Esophagus muscularis mucosa (tissue), 4 donors: ENCODE measurements around the gene THRB. TPM values are rescaled to one million over a fixed set of nuclear protein-coding genes. Genes with fewer than 3 reads are reported as not detected.

Experiments
- DNase-seq: peaks from one replicate; pipeline ENCODE4 v3.0.0-alpha.2; 2017; ENCODE audit errors: extremely low spot score
- H3K27ac ChIP-seq, 4 donors: fragments of 200-600 bp; sonication (generic); replicated peaks in 1 of 4; 1 replicate in 3 of 4; 2 replicates in 1 of 4; pipeline ENCODE4 v1.5.1; 2016 to 2019; ENCODE audit warnings: mild to moderate bottlenecking in 1 of 4
- H3K27me3 ChIP-seq, 4 donors: fragments of 200-600 bp; sonication (generic); one replicate each; pipeline versions ENCODE4 v1.5.1 to v1.6.0; 2016 to 2019
- H3K36me3 ChIP-seq, 4 donors: fragments of 200-600 bp; sonication (generic); one replicate each; pipeline ENCODE4 v1.5.1; 2016 to 2019
- H3K4me1 ChIP-seq, 4 donors: fragments of 200-600 bp; sonication (generic); one replicate each; pipeline ENCODE4 v1.5.1; 2016 to 2019
- H3K4me3 ChIP-seq, 4 donors: fragments of 200-600 bp; sonication (generic); 1 replicate in 2 of 4; 2 replicates in 2 of 4; pipeline ENCODE4 v1.5.1; 2016 to 2019; ENCODE audit warnings: mild to moderate bottlenecking in 4 of 4, moderate library complexity in 1 of 4
- H3K9me3 ChIP-seq, 4 donors: fragments of 200-600 bp; sonication (generic); 1 replicate in 3 of 4; 2 replicates in 1 of 4; pipeline ENCODE4 v1.5.1; 2016 to 2019
- EP300 ChIP-seq: sonication (generic); formaldehyde crosslinking; IDR thresholded peaks from one replicate; pipeline ENCODE4 v1.6.1; 2017; ENCODE audit warnings: antibody characterized with exemption
- POLR2A ChIP-seq: fragments of 450-650 bp; IDR thresholded peaks from one replicate; pipeline ENCODE4 v1.6.1; 2017; ENCODE audit warnings: antibody characterized with exemption, moderate library complexity, mild to moderate bottlenecking, low read depth
- POLR2AphosphoS5 ChIP-seq, 2 donors: sonication (generic); formaldehyde crosslinking; IDR thresholded peaks; one replicate each; pipeline ENCODE4 v1.6.1; 2017; ENCODE audit warnings: antibody characterized with exemption in 2 of 2
- whole genome bisulfite sequencing: methylation state at CpG from one replicate; pipeline ENCODE4 v1.1.5; 2018; 5-methylcytosine and 5-hydroxymethylcytosine counted together
- intact Hi-C: fragments of 100-400 bp; cut with DNase I; formaldehyde crosslinking; loops from one replicate; pipeline ENCODE4 v1.15.1; 2023
- total RNA-seq, 4 donors: library from RNA; depleted of rRNA; stranded (reverse); fragments of >200 nt; gene quantifications; one replicate each; pipeline versions ENCODE4 v1.1.0 to v1.2.1, GENCODE V29; 2016
- TF ChIP-seq, protein P1 (sequence below), 3 experiments: fragments of 200-600 bp in 2 of 3; fragments of 450-650 bp in 1 of 3; sonication (generic) in 2 of 3; IDR thresholded peaks; one replicate each; pipeline ENCODE4 v1.5.1; 2017 to 2019; ENCODE audit warnings: antibody characterized with exemption in 3 of 3, mild to moderate bottlenecking in 2 of 3, moderate library complexity in 1 of 3

THRB gene
- total RNA-seq, 4 donors from 2014 or later, result 31.5 to 68.6 (median 39.3) TPM

DNA sequence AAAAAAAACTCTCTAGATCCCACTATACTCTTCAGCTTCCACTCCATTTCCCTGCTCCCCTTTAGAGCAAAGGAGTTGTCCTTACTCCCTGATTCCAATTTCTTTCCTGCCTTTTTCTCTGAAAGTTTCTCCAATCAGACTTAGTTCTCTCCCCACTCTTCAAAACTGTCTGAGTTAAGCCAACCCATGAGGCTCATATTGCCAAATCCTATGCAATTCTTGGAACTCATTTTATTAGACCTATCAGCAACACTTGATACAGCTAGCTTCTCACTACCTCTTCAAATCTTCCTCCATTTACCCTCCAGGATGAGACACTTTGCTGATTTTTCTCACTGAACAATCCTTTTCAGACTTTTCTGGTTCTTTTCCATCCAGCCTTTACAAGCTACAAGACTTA, 233.1 kb downstream of the THRB start:
- intact Hi-C loops, result loop anchor here (5.0 kb wide), 1 partner anchor 421 kb away; no protein-coding TSS in a partner anchor

DNA sequence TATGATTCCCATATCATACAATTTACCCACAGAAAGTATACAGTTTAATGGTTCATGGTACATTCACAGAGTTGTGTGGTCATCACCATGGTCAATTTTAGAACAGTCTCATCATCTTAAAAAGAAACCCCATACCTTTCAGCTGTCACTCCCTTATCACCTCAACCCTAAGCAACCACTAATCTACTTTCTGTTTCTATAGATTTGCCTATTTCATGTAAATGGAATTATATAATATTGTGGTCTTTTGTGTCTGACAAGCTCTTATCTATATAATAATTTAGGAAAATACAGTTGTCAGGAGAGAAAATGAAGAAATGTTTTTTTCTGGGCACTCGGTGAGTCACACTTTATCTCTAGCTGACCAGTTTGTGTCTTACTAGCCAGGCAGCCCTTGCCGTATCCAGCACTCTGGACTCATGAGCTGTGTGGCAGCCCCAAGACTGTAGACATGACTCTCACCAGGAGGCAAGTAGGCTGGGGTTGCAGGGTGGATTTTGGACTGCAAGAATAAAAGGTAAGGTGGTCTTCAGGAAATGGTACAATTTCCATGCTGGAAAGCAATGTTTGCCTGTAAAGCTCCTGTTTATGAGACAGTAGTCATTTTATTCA, 234.6 kb downstream of the THRB start:
- DNase-seq, result no peak
- Histone ChIP-seq H3K9me3 (no peaks in the 10 kb centered on the region), H3K36me3 (no peaks in the 10 kb centered on the region), H3K27ac (no peak overlapping the region), H3K4me3 (no peak overlapping the region), H3K27me3 (no peaks in the 10 kb centered on the region), H3K4me1 (peaks cover 21 to 37% (median 32%) of the 10 kb centered on the region in 4 donors)
- WGBS, result 74% methylated on average over 2 of the region's 2 CpGs
- intact Hi-C loops, result loop anchor here (5.0 kb wide), 1 partner anchor 422 kb away; no protein-coding TSS in a partner anchor
- TF ChIP-seq, protein P1, sequence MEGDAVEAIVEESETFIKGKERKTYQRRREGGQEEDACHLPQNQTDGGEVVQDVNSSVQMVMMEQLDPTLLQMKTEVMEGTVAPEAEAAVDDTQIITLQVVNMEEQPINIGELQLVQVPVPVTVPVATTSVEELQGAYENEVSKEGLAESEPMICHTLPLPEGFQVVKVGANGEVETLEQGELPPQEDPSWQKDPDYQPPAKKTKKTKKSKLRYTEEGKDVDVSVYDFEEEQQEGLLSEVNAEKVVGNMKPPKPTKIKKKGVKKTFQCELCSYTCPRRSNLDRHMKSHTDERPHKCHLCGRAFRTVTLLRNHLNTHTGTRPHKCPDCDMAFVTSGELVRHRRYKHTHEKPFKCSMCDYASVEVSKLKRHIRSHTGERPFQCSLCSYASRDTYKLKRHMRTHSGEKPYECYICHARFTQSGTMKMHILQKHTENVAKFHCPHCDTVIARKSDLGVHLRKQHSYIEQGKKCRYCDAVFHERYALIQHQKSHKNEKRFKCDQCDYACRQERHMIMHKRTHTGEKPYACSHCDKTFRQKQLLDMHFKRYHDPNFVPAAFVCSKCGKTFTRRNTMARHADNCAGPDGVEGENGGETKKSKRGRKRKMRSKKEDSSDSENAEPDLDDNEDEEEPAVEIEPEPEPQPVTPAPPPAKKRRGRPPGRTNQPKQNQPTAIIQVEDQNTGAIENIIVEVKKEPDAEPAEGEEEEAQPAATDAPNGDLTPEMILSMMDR (IDR thresholded peaks at IDR 0.05), result no peak
- TF ChIP-seq POLR2AphosphoS5 (IDR thresholded peaks at IDR 0.05) (no peak), POLR2A (no peak), EP300 (no peak)

More for the DNA sequence above, 233.1 kb downstream of the THRB start:
- TF ChIP-seq EP300 (no peak), POLR2AphosphoS5 (IDR thresholded peaks at IDR 0.05) (no peak), POLR2A (no peak)
- TF ChIP-seq, protein P1 (IDR thresholded peaks at IDR 0.05), result no peak
- no peaks in the 10 kb centered on the region for H3K27me3 ChIP-seq
- no peaks in the 10 kb centered on the region for H3K9me3 ChIP-seq
- H3K4me1 ChIP-seq, result peaks cover 21 to 36% (median 32%) of the 10 kb centered on the region in 4 donors
- H3K27ac ChIP-seq, result no peak overlapping the region
- H3K36me3 ChIP-seq, result no peaks in the 10 kb centered on the region
- no peak overlapping the region for H3K4me3 ChIP-seq
- no peak for DNase-seq

DNA sequence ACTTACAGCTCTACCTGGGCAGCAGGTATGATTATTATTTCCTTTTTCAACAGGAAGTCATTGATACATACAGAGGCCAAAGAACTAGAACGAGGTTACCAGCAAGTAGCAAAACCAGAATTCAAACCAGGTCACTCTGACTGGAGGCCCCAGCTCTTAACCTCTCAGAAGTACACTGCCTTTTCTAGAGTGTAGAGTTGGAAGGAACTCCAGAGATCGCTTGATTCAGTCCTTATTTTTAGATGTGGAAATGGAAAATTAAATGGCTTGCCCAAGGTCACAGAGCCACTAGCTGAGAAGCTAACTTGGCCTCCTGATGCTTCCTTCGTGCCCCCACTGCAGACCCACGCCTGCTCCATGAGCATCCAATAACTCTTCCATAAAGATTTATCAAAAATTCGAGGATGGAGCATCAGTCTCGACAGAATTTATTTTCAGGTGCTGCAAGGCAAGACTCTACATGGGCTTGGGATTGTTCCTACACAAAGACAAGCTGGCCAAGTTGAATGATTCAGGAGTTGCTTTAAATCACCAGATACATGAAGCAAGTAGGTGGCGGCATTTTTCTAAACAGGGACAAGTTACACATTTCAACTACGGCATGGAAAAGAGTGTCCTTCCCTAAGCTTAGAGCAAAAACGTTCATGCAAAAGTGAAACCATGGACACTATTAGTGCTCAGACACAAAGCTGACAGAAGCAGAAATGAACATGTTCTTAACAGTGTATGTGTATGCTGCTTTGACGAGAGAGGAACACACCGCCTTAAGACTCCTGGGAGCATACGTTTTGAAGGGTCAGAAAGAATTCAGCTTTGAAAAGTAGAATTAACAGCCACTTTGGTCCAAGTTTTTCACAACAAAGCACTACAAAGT, 235.7 kb downstream of the THRB start:
- intact Hi-C loops, result no loop called here
- TF ChIP-seq POLR2AphosphoS5 (IDR thresholded peaks at IDR 0.05) (no peak), EP300 (no peak)
- TF ChIP-seq, protein P1 (IDR thresholded peaks at IDR 0.05), result no peak
- Histone ChIP-seq H3K4me1 (peaks cover 28 to 46% (median 36%) of the 10 kb centered on the region in 4 donors), H3K9me3 (no peaks in the 10 kb centered on the region), H3K27me3 (no peaks in the 10 kb centered on the region), H3K4me3 (peak overlapping the region in 1 of 4 donors; percentile 16), H3K36me3 (no peaks in the 10 kb centered on the region), H3K27ac (peak overlapping the region in 1 of 4 donors; percentile 27)
- WGBS, result 74% methylated on average over 12 of the region's 12 CpGs
- no peak for DNase-seq

DNA sequence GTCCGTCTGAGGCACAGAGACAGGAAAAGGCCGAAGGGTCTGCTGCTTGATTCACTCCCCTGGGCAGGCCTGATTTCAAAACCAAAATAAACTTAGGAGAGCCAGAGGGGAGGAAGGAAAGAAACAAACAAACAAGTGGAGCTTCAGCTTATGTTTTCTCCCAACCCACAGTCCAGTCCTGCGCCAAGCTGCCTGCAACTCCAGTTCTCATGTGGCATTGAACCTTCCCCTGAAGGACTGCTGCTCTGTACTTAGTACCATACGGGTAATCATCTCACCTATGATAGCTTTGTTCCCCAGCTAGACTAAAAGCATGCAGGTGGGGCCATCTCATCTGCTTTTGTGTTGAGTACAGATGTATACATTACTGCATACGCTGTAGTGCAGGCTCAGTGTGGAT, 236.4 kb downstream of the THRB start:
- TF ChIP-seq POLR2A (no peak), POLR2AphosphoS5 (IDR thresholded peaks at IDR 0.05) (no peak), EP300 (no peak)
- TF ChIP-seq, protein P1 (IDR thresholded peaks at IDR 0.05), result no peak
- Histone ChIP-seq H3K27me3 (no peaks in the 10 kb centered on the region), H3K4me3 (no peak overlapping the region), H3K4me1 (peaks cover 22 to 39% (median 31%) of the 10 kb centered on the region in 4 donors), H3K27ac (no peak overlapping the region), H3K36me3 (no peaks in the 10 kb centered on the region), H3K9me3 (no peaks in the 10 kb centered on the region)
- 89% methylated on average over 5 of the region's 5 CpGs for WGBS
- intact Hi-C loops, result no loop called here
- no peak for DNase-seq
